HepG2 (cell line): ENCODE data around the gene ZBTB46.

ENCODE experiments used
- IRF2 ChIP-seq: IDR thresholded peaks from 2 replicates; pipeline ENCODE4 v1.6.1; 2018; ENCODE audit warnings: missing genetic modification reagents, missing compliant biosample characterization
- TF ChIP-seq, protein P1 (sequence below): sonication (generic); formaldehyde crosslinking; IDR thresholded peaks from 2 replicates; pipeline ENCODE4 v1.4.0; 2020; ENCODE audit warnings: missing genetic modification reagents

DNA sequence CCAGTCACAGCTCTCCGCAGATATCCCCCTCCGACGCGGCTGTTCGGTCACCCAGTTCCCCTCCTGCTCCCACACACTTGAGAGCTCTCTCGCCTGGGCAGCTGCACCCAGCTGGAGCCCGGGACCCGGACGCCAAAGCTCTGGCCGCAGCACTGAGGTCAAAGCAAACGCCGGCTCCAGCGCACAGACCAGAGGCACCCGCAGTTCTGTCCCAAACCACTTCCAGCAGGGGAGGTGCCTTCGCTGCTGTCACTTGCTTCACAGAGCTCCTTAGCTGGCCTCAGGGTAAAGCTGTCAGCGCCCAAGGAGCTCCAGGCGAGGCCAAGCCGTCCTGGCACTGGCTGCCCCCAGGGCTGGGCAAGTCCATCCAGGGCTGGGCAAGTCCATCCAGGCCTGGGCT is 63.6 kb downstream of the ZBTB46 start:
- TF ChIP-seq, protein P1, sequence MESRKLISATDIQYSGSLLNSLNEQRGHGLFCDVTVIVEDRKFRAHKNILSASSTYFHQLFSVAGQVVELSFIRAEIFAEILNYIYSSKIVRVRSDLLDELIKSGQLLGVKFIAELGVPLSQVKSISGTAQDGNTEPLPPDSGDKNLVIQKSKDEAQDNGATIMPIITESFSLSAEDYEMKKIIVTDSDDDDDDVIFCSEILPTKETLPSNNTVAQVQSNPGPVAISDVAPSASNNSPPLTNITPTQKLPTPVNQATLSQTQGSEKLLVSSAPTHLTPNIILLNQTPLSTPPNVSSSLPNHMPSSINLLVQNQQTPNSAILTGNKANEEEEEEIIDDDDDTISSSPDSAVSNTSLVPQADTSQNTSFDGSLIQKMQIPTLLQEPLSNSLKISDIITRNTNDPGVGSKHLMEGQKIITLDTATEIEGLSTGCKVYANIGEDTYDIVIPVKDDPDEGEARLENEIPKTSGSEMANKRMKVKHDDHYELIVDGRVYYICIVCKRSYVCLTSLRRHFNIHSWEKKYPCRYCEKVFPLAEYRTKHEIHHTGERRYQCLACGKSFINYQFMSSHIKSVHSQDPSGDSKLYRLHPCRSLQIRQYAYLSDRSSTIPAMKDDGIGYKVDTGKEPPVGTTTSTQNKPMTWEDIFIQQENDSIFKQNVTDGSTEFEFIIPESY (CRISPR knock-in tag), result no peak
- no peak for TF ChIP-seq IRF2 (CRISPR knock-in tag)
